ENCODE results near the gene PHF24.
"Not testable (repeated sequence)": the region's sequence is repeated elsewhere in the genome, so short reads cannot be mapped to it uniquely, and the experiment has no call there.

PHF24 gene

DNA sequence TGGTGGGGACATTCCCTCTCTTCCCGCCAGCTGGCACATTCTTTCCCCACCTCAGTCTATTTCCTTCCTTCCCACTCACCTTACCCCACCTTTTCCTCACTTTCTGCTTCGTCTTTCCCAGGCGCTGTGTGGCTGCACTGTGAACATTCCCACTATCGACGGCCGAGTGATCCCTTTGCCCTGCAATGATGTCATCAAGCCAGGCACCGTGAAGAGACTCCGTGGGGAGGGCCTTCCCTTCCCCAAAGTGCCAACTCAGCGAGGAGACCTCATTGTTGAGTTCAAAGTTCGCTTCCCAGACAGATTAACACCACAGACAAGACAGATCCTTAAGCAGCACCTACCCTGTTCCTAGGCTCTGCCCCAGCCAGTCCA, 38.8 kb downstream of the PHF24 start:
- no peak for DNase-seq (ENCODE audit: insufficient read length, low spot score)
- TF ChIP-seq POLR2A (IDR thresholded peaks at IDR 0.05; ENCODE audit: low read depth, low read length): no peak
- FAIRE-seq: no peak

DNA sequence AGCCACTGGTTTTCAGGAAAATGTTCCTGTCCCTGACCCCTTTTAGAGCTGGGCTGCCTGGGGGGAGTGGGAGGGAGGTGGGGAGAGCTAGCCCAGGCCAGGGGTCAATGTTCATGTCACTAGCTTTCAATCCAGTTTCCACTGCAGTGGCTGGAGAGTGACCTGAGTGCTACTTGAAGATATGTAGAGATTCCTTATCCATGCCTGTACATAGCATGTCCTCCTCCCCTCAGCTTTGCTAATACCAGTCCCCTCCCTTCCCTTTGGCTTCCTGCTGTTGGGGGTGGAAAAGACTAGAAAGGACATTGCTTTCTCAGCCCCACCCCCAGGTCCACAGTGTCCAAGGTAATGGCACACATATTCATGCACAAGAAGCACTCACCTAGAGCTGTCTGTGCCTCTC, 39.3 kb downstream of the PHF24 start:
- no peak for TF ChIP-seq POLR2A (IDR thresholded peaks at IDR 0.05; ENCODE audit: low read depth, low read length)
- DNase-seq (ENCODE audit: insufficient read length, low spot score) (no peak), FAIRE-seq (no peak)

DNA sequence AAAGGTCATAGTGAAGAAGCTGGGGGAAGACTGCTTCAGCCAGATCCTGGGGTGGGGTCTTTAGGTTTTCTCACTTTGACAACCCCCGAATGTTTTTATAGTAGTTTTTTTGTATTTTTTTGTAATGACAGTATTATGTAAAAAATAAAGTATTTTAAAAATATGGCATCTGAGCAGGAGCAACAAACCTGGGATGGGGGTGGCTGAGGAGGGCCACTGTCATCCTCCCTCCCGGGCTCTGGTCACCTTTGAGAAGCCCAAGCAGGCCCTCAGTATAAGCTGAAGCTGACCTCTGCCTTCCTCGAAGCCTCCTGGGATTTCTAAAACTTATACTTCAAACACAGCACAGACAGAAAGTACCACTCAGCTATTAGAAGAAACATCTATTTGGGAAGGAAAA, 40.2 kb downstream of the PHF24 start:
- DNase-seq (ENCODE audit: insufficient read length, low spot score): no peak
- no peak for FAIRE-seq
- TF ChIP-seq POLR2A (IDR thresholded peaks at IDR 0.05; ENCODE audit: low read depth, low read length): no peak

DNA sequence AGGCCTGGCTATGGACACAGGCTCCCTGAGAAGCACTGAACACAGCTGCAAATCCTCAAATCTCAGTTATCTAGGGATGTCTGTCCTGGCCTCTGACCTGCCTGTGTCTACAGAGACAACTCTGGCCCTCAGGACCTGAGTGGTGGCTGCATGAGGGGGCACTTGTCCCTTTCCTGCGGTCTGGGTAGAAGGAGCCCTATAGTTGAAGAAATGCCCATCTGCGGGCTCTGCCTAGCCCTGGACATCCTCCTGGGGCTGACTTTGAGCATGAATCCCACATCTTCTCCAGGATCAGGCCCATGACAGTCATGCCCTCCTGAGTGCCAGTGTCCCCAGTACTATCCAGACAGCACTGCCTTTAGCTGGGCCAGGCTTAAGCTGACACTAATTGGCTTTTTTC, 41.5 kb downstream of the PHF24 start:
- no peak for TF ChIP-seq POLR2A (IDR thresholded peaks at IDR 0.05; ENCODE audit: low read depth, low read length)
- no peak for FAIRE-seq
- no peak for DNase-seq (ENCODE audit: insufficient read length, low spot score)

DNA sequence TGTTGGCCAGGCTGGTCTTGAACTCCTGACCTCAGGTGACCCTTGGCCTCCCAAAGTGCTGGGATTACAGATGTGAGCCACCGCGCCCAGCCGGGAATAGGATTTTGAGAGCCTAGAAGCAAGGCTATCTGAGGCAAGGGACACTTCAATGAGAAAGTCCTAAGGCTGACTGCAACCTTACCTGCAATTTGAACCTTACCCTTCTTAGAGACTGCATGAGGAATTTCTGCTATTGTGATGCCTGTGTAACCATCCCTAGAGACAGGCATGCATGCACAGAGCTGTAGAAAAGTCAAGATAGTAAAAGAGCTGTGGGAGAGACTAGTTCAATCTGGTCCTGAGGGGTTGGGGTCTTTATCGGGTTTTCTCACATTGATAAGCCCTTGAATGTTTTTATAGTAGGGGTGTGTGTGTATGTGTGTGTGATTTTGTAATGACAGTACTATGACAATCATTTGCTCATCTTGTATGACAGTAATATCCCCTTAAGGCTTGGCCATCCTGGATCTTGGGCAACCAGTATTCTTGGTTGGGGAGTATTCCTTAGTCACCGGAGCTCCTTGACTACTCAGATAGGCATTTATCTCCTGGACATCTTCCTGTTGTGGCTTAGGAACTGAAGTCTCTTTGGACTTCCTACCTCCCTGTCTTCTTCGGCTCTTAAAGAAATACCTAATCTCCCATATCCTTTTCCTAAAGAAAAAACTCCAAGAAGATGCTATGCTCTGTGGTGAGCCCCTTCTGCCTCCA, 42.6 kb downstream of the PHF24 start:
- FAIRE-seq (no peak), DNase-seq (ENCODE audit: insufficient read length, low spot score) (no peak)
- TF ChIP-seq POLR2A (IDR thresholded peaks at IDR 0.05; ENCODE audit: low read depth, low read length): no peak

DNA sequence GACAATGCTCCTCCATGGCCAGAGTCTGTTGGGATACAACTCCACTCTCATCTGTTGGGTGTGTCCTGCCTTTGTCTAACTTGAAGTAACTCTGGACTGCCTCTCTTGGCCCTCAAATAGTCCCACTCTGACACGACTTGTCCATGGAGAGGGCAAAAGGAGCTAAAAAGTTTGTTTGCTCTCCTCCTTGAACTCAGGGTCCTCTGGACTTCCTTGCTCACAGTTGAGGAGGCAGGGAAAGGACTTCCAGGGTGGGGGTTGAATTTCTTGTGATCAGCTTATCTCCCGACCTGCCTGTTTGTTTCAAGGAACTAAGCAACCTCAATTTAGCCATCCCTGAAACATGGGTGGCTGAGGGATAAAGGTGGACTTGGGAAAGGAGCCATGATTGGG, 43.2 kb downstream of the PHF24 start:
- TF ChIP-seq POLR2A (IDR thresholded peaks at IDR 0.05; ENCODE audit: low read depth, low read length): no peak
- no peak for DNase-seq (ENCODE audit: insufficient read length, low spot score)
- FAIRE-seq: no peak

DNA sequence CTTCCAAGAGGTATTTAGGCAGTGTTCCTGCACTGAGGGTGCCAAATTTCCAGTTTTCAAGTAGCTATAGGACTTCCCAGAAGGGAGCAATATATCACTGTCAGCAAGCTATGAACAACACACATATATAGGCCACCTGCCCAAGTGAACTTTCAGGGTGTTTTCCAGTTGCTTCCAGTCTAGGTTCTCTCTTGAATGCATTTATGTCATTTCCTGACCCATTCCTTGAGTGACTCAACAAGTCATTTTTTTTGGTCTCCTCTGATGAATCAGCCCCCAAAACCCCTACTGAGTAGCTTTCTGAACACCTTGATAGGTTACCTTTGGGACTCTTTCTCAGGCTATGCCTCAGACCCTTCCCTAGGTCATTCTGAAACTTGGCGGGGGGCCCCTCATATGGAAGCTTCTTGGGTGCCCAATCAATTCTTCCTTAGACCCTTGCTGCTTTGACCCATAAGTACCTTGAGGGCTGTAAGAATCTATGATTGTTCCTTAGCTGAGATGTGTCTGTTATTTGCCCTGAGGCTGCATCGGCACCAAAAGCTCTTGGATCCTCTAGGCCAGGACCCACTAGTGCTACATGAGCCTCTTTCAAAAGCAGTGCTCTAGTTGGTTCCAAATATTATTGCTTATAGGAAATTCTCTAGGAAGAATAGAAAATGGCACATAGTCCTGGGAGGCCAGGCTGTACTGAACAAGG, 43.9 kb downstream of the PHF24 start:
- FAIRE-seq: no peak
- TF ChIP-seq POLR2A (IDR thresholded peaks at IDR 0.05; ENCODE audit: low read depth, low read length): no peak
- no peak for DNase-seq (ENCODE audit: insufficient read length, low spot score)

DNA sequence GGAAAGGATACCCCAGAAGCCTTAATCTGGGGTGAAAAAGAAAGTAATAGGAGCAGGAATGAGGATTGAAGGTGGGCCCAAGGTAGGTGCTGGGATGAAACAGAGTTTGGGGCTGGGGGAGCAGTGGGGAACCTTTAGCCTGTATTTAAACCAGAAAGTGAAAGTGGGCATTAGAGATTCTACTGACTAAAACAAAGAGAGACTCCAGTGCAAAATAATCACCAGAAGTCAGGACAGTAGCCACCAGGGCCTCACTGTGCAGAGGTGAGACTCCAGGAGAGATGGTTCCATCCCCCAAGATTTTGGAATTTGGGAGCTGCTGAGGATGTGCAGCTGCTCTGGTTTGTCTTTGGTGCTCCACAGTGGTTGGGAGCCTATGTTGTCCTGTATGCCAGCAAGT, 44.5 kb downstream of the PHF24 start:
- FAIRE-seq (no peak), DNase-seq (ENCODE audit: insufficient read length, low spot score) (no peak)
- TF ChIP-seq POLR2A (IDR thresholded peaks at IDR 0.05; ENCODE audit: low read depth, low read length): no peak

DNA sequence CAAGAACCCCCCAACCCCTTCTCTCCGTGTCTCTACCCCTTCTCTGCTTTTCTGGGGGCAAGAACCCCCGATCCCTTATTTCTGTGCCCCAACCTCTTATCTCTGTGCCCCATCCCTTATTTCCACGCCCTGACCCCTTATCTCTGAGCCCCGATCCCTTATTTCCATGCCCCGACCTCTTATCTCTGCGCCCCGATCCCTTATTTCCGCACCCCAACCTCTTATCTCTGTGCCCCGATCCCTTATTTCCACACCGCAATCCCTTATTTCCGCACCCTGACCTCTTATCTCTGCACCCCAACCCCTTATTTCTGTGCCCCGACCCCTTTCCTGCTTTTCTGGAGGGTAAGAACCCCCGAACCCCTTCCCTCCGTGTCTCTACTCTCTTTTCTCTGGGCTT, 46.2 kb downstream of the PHF24 start:
- DNase-seq (ENCODE audit: insufficient read length, low spot score); FAIRE-seq: not testable (repeated sequence)

DNA sequence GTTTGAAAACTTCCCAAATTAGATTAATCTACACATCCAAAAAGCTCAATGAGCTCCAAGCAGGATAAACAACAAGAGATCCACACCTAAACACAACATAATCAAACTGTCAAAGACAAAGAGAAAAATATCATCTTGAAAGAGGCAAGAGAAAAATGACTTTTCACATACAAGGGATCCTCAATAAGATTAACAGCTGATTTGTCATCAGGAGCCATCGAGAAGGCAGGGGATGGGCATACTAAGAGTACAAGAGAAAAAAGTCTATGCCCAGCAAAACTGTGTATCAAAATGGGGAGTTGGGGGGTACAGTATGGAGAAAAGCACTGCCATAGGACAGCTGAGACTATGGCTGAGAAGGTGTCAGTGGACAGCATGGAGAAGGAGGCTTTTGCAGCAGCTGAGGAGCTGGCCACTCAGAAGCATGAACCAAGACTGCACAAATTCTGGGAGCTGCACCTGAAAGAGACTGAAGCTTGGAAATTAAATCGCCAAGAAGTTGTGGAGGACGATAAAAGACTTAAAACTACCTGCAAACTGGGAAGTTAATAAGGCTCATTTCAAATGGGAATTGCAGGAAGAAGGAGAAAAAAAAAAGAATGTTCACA, 52.4 kb downstream of the PHF24 start:
- TF ChIP-seq POLR2A (IDR thresholded peaks at IDR 0.05; ENCODE audit: low read depth, low read length): no peak
- no peak for DNase-seq (ENCODE audit: insufficient read length, low spot score)
- no peak for FAIRE-seq

DNA sequence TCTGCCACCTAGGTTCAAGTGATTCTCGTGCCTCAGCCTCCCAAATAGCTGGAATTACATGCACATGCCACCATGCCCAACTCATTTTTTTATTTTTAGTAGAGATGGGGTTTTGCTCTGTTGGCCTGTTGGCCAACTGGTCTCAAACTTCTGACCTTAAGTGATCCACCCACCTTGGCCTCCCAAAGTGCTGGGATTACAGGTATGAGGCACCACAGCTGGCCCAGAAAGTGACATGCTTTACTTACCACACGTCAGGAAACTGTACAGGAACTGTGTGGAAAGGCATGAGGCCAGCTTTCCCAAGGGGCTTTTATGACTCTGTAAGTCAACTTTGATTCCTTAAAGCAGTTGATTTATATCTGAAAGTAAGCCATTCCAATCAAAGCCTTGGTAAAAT, 56.4 kb downstream of the PHF24 start:
- DNase-seq (ENCODE audit: insufficient read length, low spot score): no peak
- no peak for TF ChIP-seq POLR2A (IDR thresholded peaks at IDR 0.05; ENCODE audit: low read depth, low read length)

DNA sequence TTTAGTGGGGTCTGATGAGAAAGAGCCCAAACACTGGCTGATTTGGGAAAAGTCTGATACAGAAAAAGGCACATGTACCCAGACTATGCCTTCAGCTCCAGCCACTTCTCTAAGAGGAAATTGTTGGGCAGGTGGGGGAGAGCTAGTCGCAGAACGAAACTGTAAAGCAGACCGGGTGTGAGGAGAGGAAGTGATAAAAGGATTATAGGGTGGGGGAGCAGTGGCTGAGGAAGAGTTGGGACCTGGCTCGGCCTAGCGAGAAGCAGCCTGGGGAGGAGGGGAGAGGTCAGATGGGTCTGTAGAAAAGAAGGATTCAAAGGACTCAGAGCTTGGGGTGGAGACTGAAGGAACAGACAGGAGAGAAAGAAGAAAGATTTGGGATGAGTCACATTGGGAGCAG, 65.4 kb downstream of the PHF24 start:
- not testable (repeated sequence) for FAIRE-seq

More for the DNA sequence above, 56.4 kb downstream of the PHF24 start:
- FAIRE-seq: no peak

DNA sequence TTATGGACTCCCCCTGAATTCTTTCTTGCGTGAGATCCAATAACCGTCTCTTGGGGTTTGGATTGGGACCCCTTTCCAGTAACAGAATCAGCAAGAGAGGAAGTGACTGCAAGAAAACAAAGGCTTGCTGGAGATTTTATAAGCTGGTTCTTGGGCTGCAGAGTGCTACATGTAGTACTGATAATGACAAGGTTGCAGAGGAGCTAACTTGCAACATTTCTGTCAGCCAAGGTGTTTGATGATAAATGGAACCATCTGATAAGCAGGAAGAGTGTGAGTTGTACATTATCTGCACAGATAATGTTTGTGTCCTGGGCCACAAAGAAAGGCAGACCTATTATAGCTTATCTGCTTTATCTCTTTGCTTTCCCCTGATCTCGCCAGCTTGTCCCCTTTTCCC, 68.6 kb downstream of the PHF24 start:
- DNase-seq (ENCODE audit: insufficient read length, low spot score) (no peak), FAIRE-seq (no peak)
- TF ChIP-seq POLR2A (IDR thresholded peaks at IDR 0.05; ENCODE audit: low read depth, low read length): no peak

More for the DNA sequence above, 65.4 kb downstream of the PHF24 start:
- DNase-seq (ENCODE audit: insufficient read length, low spot score): not testable (repeated sequence)

DNA sequence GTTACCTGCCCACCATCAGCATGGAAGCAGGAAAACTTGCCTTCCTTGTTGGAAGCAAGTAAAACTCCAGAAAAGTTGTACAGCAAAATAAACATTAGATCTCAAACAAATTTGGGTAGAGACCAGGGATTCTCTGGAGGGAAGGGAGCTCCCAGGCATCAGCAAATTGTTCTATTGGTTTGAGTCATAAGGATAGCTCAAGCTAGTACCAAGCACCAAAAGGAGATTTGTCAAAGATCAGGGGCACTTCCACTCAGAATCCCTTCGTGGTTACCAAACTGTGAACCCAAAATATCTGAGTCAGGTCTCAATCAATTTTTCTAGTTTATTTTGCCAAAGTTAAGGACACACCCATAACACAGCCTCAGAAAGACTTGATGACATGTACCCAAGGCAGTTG, 69.3 kb downstream of the PHF24 start:
- DNase-seq (ENCODE audit: insufficient read length, low spot score): no peak
- no peak for FAIRE-seq
- no peak for TF ChIP-seq POLR2A (IDR thresholded peaks at IDR 0.05; ENCODE audit: low read depth, low read length)

DNA sequence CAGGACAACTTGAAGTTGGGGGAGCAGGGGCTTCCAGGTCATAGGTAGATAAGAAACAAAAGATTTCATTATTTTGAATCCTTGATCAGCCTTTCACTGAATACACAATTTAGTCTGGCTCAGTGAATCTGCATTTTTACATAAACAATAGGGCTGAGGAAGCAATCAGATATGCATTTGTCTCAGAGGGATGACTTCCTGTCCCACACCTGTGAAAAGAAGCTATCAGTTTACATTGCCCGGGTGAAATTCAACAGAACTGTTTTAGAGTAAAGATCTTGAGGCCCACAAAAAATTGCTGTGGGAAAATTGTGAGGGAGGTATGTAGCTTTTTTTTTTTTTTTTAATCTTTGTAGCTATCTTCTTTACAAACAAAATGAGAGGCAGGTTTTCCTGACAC, 69.8 kb downstream of the PHF24 start:
- FAIRE-seq (no peak), DNase-seq (ENCODE audit: insufficient read length, low spot score) (no peak)
- no peak for TF ChIP-seq POLR2A (IDR thresholded peaks at IDR 0.05; ENCODE audit: low read depth, low read length)
